ENCODE measurements around the gene PBX2.

GRCh38 chr6:32213649-32214048, 23.6 kb upstream of the PBX2 start:
- TF ChIP-seq CTCF (IDR thresholded peaks at IDR 0.05) (no peak), POLR2A (IDR thresholded peaks at IDR 0.05) (no peak)
